ENCODE results near the gene PRSS37. TPM values are rescaled to one million over a fixed set of nuclear protein-coding genes. Genes with fewer than 3 reads are reported as not detected.

The PRSS37 gene
- total RNA-seq, 1 donor from 2014 or later = not detected

- no peak for TF ChIP-seq CTCF (IDR thresholded peaks at IDR 0.05; ENCODE audit: insufficient read depth, low read length, poor library complexity, severe bottlenecking)
- H3K4me3 ChIP-seq (ENCODE audit: low read depth, low read length) = no peak overlapping the region
- no peaks in the 10 kb centered on the region for H3K36me3 ChIP-seq (ENCODE audit: control insufficient read depth, insufficient read depth, low read length)
- H3K27me3 ChIP-seq (ENCODE audit: control insufficient read depth, insufficient read depth, low read length) = no peaks in the 10 kb centered on the region
- DNase-seq (ENCODE audit: low read depth) = no peak
Measured at GRCh38 chr7:141860207-141860606, 18.9 kb upstream of the PRSS37 start.

GRCh38 chr7:141847996-141848395, 6.7 kb upstream of the PRSS37 start:
- TF ChIP-seq CTCF (IDR thresholded peaks at IDR 0.05; ENCODE audit: insufficient read depth, low read length, poor library complexity, severe bottlenecking) = no peak
- DNase-seq (ENCODE audit: low read depth) = no peak
- Histone ChIP-seq H3K27me3 (ENCODE audit: control insufficient read depth, insufficient read depth, low read length) (no peaks in the 10 kb centered on the region), H3K4me3 (ENCODE audit: low read depth, low read length) (no peak overlapping the region), H3K36me3 (ENCODE audit: control insufficient read depth, insufficient read depth, low read length) (no peaks in the 10 kb centered on the region)

GRCh38 chr7:141844256-141844655, 3.0 kb upstream of the PRSS37 start:
- H3K36me3 ChIP-seq (ENCODE audit: control insufficient read depth, insufficient read depth, low read length) = no peaks in the 10 kb centered on the region
- no peak overlapping the region for H3K4me3 ChIP-seq (ENCODE audit: low read depth, low read length)
- H3K27me3 ChIP-seq (ENCODE audit: control insufficient read depth, insufficient read depth, low read length) = no peaks in the 10 kb centered on the region
- TF ChIP-seq CTCF (IDR thresholded peaks at IDR 0.05; ENCODE audit: insufficient read depth, low read length, poor library complexity, severe bottlenecking) = no peak
- no peak for DNase-seq (ENCODE audit: low read depth)

- no peak for TF ChIP-seq CTCF (IDR thresholded peaks at IDR 0.05; ENCODE audit: insufficient read depth, low read length, poor library complexity, severe bottlenecking)
- Histone ChIP-seq H3K36me3 (ENCODE audit: control insufficient read depth, insufficient read depth, low read length) (no peaks in the 10 kb centered on the region), H3K27me3 (ENCODE audit: control insufficient read depth, insufficient read depth, low read length) (no peaks in the 10 kb centered on the region), H3K4me3 (ENCODE audit: low read depth, low read length) (no peak overlapping the region)
- no peak for DNase-seq (ENCODE audit: low read depth)
Measured at GRCh38 chr7:141842904-141843303, 1.6 kb upstream of the PRSS37 start.

- DNase-seq (ENCODE audit: low read depth) = no peak
Measured at GRCh38 chr7:141840708-141841107, 577 bp downstream of the PRSS37 start.

More at GRCh38 chr7:141840708-141841107, 577 bp downstream of the PRSS37 start:
- no peak for TF ChIP-seq CTCF (IDR thresholded peaks at IDR 0.05; ENCODE audit: insufficient read depth, low read length, poor library complexity, severe bottlenecking)
- Histone ChIP-seq H3K36me3 (ENCODE audit: control insufficient read depth, insufficient read depth, low read length) (no peaks in the 10 kb centered on the region), H3K4me3 (ENCODE audit: low read depth, low read length) (no peak overlapping the region), H3K27me3 (ENCODE audit: control insufficient read depth, insufficient read depth, low read length) (no peaks in the 10 kb centered on the region)
